IMR-90 (cell line): Measurements from ENCODE around the gene STRIP2. TPM values are rescaled to one million over a fixed set of nuclear protein-coding genes. Genes with fewer than 3 reads are reported as not detected.

Experiments used
- ATAC-seq: fragments of 200-7000 bp; cut with Tn5 transposase; 2 replicates; pipeline ENCODE4 v1.9.1; 2020; ENCODE audit warnings: low read depth, mild to moderate bottlenecking, moderate library complexity
- BruUV-seq: library from RNA; stranded (reverse); fragments of 400-500 nt; replicated peaks from 2 replicates; lab custom pipeline; 2021; lab: Mats Ljungman, UMichigan
- CTCF ChIA-PET: fragments of 300-600 bp; formaldehyde crosslinking; extraction: SDS; loops from one replicate; lab custom pipeline; 2021; ENCODE audit warnings: antibody characterized with exemption; lab: Yijun Ruan, JAX
- POLR2A ChIA-PET: fragments of 300-600 bp; sonication (Branson Sonifier 250); formaldehyde crosslinking; loops from one replicate; lab custom pipeline; 2022; ENCODE audit warnings: antibody characterized with exemption; ENCODE audit not compliant: unreplicated experiment; lab: Charles Lee
- DNase-seq: peaks from one replicate; pipeline ENCODE4 v3.0.0; 2013
- H2AFZ ChIP-seq: replicated peaks from 2 replicates; pipeline ENCODE3; 2013; ENCODE audit warnings: low read length, mild to moderate bottlenecking; ENCODE audit not compliant: poor library complexity
- H2AK5ac ChIP-seq: 2 replicates; pipeline ENCODE4 v1.6.1; 2013; ENCODE audit warnings: low read depth, low read length, inconsistent platforms
- H2AK9ac ChIP-seq: replicated peaks from 2 replicates; pipeline ENCODE3; 2013; ENCODE audit warnings: mild to moderate bottlenecking, low read depth, low read length, moderate library complexity; ENCODE audit not compliant: poor library complexity
- H2BK120ac ChIP-seq: 2 replicates; pipeline ENCODE4 v1.6.1; 2013; ENCODE audit warnings: low read depth, low read length, inconsistent platforms
- H2BK15ac ChIP-seq: 3 replicates; pipeline ENCODE4 v1.6.1; 2013; ENCODE audit warnings: low read depth, low read length, inconsistent platforms
- H2BK20ac ChIP-seq: 2 replicates; pipeline ENCODE4 v1.6.1; 2013; ENCODE audit warnings: low read depth, mild to moderate bottlenecking, inconsistent platforms, low read length, moderate library complexity
- H2BK5ac ChIP-seq: 2 replicates; pipeline ENCODE4 v1.6.1; 2013; ENCODE audit warnings: mild to moderate bottlenecking, low read depth, low read length, inconsistent platforms; ENCODE audit not compliant: poor library complexity, severe bottlenecking
- H3K14ac ChIP-seq: replicated peaks from 2 replicates; pipeline ENCODE4 v1.6.1; 2013; ENCODE audit warnings: low read depth, low read length, inconsistent platforms
- H3K18ac ChIP-seq: 2 replicates; pipeline ENCODE4 v1.6.1; 2013; ENCODE audit warnings: low read depth, low read length, control low read depth
- H3K23ac ChIP-seq: 2 replicates; pipeline ENCODE4 v1.6.1; 2013; ENCODE audit warnings: low read depth, low read length, inconsistent platforms
- H3K27ac ChIP-seq: 2 replicates; pipeline ENCODE4 v1.5.1; 2013; ENCODE audit warnings: mild to moderate bottlenecking, control low read depth, low read length; ENCODE audit not compliant: insufficient read depth
- H3K27me3 ChIP-seq: 2 replicates; pipeline ENCODE4 v1.6.1; 2013; ENCODE audit warnings: low read length; ENCODE audit not compliant: control insufficient read depth, insufficient read depth
- H3K36me3 ChIP-seq: 2 replicates; pipeline ENCODE4 v1.6.1; 2013; ENCODE audit warnings: low read length, mixed read lengths; ENCODE audit not compliant: control insufficient read depth, insufficient read depth
- H3K4ac ChIP-seq: 2 replicates; pipeline ENCODE4 v1.6.1; 2013; ENCODE audit warnings: low read depth, low read length, inconsistent platforms
- H3K4me1 ChIP-seq: 2 replicates; pipeline ENCODE4 v1.6.1; 2013; ENCODE audit warnings: low read length, mixed read lengths; ENCODE audit not compliant: control insufficient read depth, insufficient read depth
- H3K4me2 ChIP-seq: 2 replicates; pipeline ENCODE4 v1.6.1; 2013; ENCODE audit warnings: low read depth, mild to moderate bottlenecking, control low read depth, low read length, moderate library complexity
- H3K4me3 ChIP-seq: 2 replicates; pipeline ENCODE4 v1.5.1; 2013; ENCODE audit warnings: low read depth, mild to moderate bottlenecking, control low read depth, low read length, moderate library complexity; ENCODE audit not compliant: insufficient read depth
- H3K56ac ChIP-seq: 2 replicates; pipeline ENCODE4 v1.6.1; 2013; ENCODE audit warnings: low read length, inconsistent platforms; ENCODE audit not compliant: insufficient read depth; ENCODE audit errors: extremely low read depth
- H3K79me1 ChIP-seq, 2 experiments: 2 replicates each; pipeline ENCODE4 v1.6.1; 2013; ENCODE audit warnings: low read length in 2 of 2, inconsistent platforms in 1 of 2, low read depth in 1 of 2
- H3K9ac ChIP-seq: 2 replicates; pipeline ENCODE4 v1.6.1; 2013; ENCODE audit warnings: low read depth, low read length, control low read depth
- H3K9me1 ChIP-seq: 2 replicates; pipeline ENCODE4 v1.6.1; 2013; ENCODE audit warnings: low read length, inconsistent platforms; ENCODE audit not compliant: insufficient read depth
- H3K9me3 ChIP-seq: 2 replicates; pipeline ENCODE4 v1.6.1; 2013; ENCODE audit warnings: low read length; ENCODE audit not compliant: control insufficient read depth, insufficient read depth
- H4K20me1 ChIP-seq: 2 replicates; pipeline ENCODE4 v1.6.1; 2013; ENCODE audit warnings: low read length, inconsistent platforms; ENCODE audit not compliant: insufficient read depth
- H4K5ac ChIP-seq: 2 replicates; pipeline ENCODE4 v1.6.1; 2013; ENCODE audit warnings: mild to moderate bottlenecking, low read depth, low read length, control low read depth
- H4K8ac ChIP-seq, 2 experiments: 2 replicates each; pipeline ENCODE4 v1.6.1; 2013; ENCODE audit warnings: low read depth in 2 of 2, low read length in 2 of 2, control low read depth in 1 of 2, inconsistent platforms in 1 of 2
- H4K91ac ChIP-seq: 2 replicates; pipeline ENCODE4 v1.6.1; 2013; ENCODE audit warnings: low read depth, low read length, inconsistent platforms; ENCODE audit not compliant: insufficient read depth
- BHLHE40 ChIP-seq: fragments of 150-350 bp; IDR thresholded peaks from 2 replicates; pipeline ENCODE4 v1.6.1; 2016; ENCODE audit warnings: mild to moderate bottlenecking, low read depth, low read length
- CEBPB ChIP-seq: IDR thresholded peaks from 2 replicates; pipeline ENCODE4 v1.6.1; 2012; ENCODE audit warnings: low read depth, low read length, improper control_type of control experiment
- CHD1 ChIP-seq: IDR thresholded peaks from 2 replicates; pipeline ENCODE4 v1.6.1; 2012; ENCODE audit warnings: low read depth, low read length, improper control_type of control experiment
- CTCF ChIP-seq: conservative IDR thresholded peaks from 2 replicates; pipeline ENCODE4 v1.5.1; 2012; ENCODE audit warnings: mild to moderate bottlenecking, low read depth, low read length, improper control_type of control experiment
- ELK1 ChIP-seq: fragments of 150-350 bp; IDR thresholded peaks from 2 replicates; pipeline ENCODE4 v1.6.1; 2016; ENCODE audit warnings: low read depth, mild to moderate bottlenecking, low read length, moderate library complexity, borderline replicate concordance
- FOS ChIP-seq: fragments of 150-350 bp; IDR thresholded peaks from 2 replicates; pipeline ENCODE4 v1.6.1; 2016; ENCODE audit warnings: low read depth, low read length
- MAFK ChIP-seq: IDR thresholded peaks from 2 replicates; pipeline ENCODE4 v1.6.1; 2012; ENCODE audit warnings: low read depth, low read length, improper control_type of control experiment
- MAZ ChIP-seq: IDR thresholded peaks from 2 replicates; pipeline ENCODE4 v1.6.1; 2012; ENCODE audit warnings: low read depth, mild to moderate bottlenecking, low read length, improper control_type of control experiment, moderate library complexity, borderline replicate concordance
- MXI1 ChIP-seq: IDR thresholded peaks from 2 replicates; pipeline ENCODE4 v1.6.1; 2012; ENCODE audit warnings: low read depth, mild to moderate bottlenecking, low read length, moderate library complexity, borderline replicate concordance
- NFE2L2 ChIP-seq: fragments of 150-350 bp; IDR thresholded peaks from 2 replicates; pipeline ENCODE4 v1.6.1; 2016; ENCODE audit warnings: low read depth, mild to moderate bottlenecking, low read length
- POLR2A ChIP-seq: IDR thresholded peaks from 2 replicates; pipeline ENCODE4 v1.6.1; 2012; ENCODE audit warnings: mild to moderate bottlenecking, low read depth, low read length
- RCOR1 ChIP-seq: IDR thresholded peaks from 2 replicates; pipeline ENCODE4 v1.6.1; 2012; ENCODE audit warnings: mild to moderate bottlenecking, low read length, improper control_type of control experiment; ENCODE audit not compliant: insufficient replicate concordance
- RFX5 ChIP-seq: IDR thresholded peaks from 2 replicates; pipeline ENCODE4 v1.8.0; 2012; ENCODE audit warnings: low read depth, mild to moderate bottlenecking, low read length, moderate library complexity
- SMC3 ChIP-seq: fragments of 150-350 bp; IDR thresholded peaks from 2 replicates; pipeline ENCODE4 v1.6.1; 2016; ENCODE audit warnings: low read depth, mild to moderate bottlenecking, antibody characterized with exemption, low read length, moderate library complexity
- USF2 ChIP-seq: fragments of 150-350 bp; IDR thresholded peaks from 2 replicates; pipeline ENCODE4 v1.6.1; 2017; ENCODE audit warnings: mild to moderate bottlenecking, antibody characterized with exemption, low read length, low read depth
- WGBS, 2 experiments: methylation state at CpG; one replicate each; pipeline versions ENCODE4 v1.1.5 to v1.1.7; 2013; ENCODE audit warnings: missing lambda C conversion rate in 2 of 2; ENCODE audit not compliant: insufficient read length in 1 of 2; ENCODE audit errors: extremely low coverage in 2 of 2; 5-methylcytosine and 5-hydroxymethylcytosine counted together
- dilution Hi-C: fragments of 300-500 bp; cut with HindIII; formaldehyde crosslinking; loops from one replicate; pipeline ENCODE4 v1.14.3; 2018; ENCODE audit warnings: low sequenced_read_pairs; ENCODE audit not compliant: unreplicated experiment
- in situ Hi-C: fragments of 300-500 bp; cut with MboI; formaldehyde crosslinking; loops from 3 replicates; pipeline ENCODE4 v1.14.3; 2019; ENCODE audit warnings: low sequenced_read_pairs, inconsistent platforms, mixed read lengths
- intact Hi-C: fragments of 100-400 bp; cut with micrococcal nuclease; formaldehyde crosslinking; loops from 2 replicates; pipeline ENCODE4 v1.10.0; 2022
- polyA plus RNA-seq, 3 experiments: library from polyadenylated mRNA; depleted of rRNA; stranded (reverse); fragments of >200 nt; gene quantifications; 2 replicates each; pipeline ENCODE4 v1.2.3, GENCODE V29; 2012; ENCODE audit warnings: low replicate concordance in 1 of 3
- total RNA-seq: library from RNA; depleted of rRNA; stranded (reverse); fragments of >200 nt; gene quantifications from 2 replicates; pipeline ENCODE4 v1.2.3, GENCODE V29; 2012

STRIP2 gene
- total and polyA plus RNA-seq, 2 of the 4 experiments (the other 2 are of a cell fraction) = 1.8 to 3.0 TPM

GRCh38 chr7:129437190-129437589 lies 3.0 kb downstream of the STRIP2 start:
- in situ Hi-C loops = no loop called here
- Histone ChIP-seq H3K56ac (no peak overlapping the region), H3K9me3 (no peaks in the 10 kb centered on the region), H3K27ac (no peak overlapping the region), H2BK20ac (no peak overlapping the region), H2BK5ac (no peak overlapping the region), H3K18ac (no peak overlapping the region), H4K8ac (no peak overlapping the region), H3K14ac (no peak overlapping the region), H3K4me3 (no peak overlapping the region), H3K79me1 (peaks cover 0 to 9% of the 10 kb centered on the region in 2 experiments; a peak in 1 of 4 replicates), H2AK9ac (no peak overlapping the region), H3K36me3 (no peaks in the 10 kb centered on the region), H3K9ac (no peak overlapping the region), H3K4ac (no peak overlapping the region), H2AK5ac (no peak overlapping the region), H2BK120ac (no peak overlapping the region), H2BK15ac (no peak overlapping the region), H4K91ac (no peak overlapping the region), H3K9me1 (no peaks in the 10 kb centered on the region), H2AFZ (no peak overlapping the region), H3K27me3 (peaks cover 6% of the 10 kb centered on the region; the same call in 1 of the 2 replicates), H4K20me1 (no peaks in the 10 kb centered on the region), H3K4me2 (no peak overlapping the region), H4K5ac (no peak overlapping the region), H3K23ac (no peak overlapping the region), H3K4me1 (peaks cover 2% of the 10 kb centered on the region; the same call in 1 of the 2 replicates)
- no peak for DNase-seq
- intact Hi-C loops = no loop called here
- BruUV-seq = no TSS peak
- POLR2A ChIA-PET = no interaction called here
- no peak for TF ChIP-seq CHD1
- no peak for TF ChIP-seq NFE2L2
- TF ChIP-seq SMC3 = no peak
- no peak for TF ChIP-seq BHLHE40
- TF ChIP-seq CTCF = no peak
- TF ChIP-seq RCOR1 = no peak
- no peak for TF ChIP-seq RFX5
- TF ChIP-seq MAZ = no peak
- no peak for TF ChIP-seq FOS
- no peak for TF ChIP-seq MXI1
- TF ChIP-seq MAFK = no peak
- TF ChIP-seq CEBPB = no peak
- no peak for TF ChIP-seq USF2
- TF ChIP-seq POLR2A = no peak
- TF ChIP-seq ELK1 = no peak
- CTCF ChIA-PET = interaction anchor here (1.0 kb wide), 1 partner anchor 12 kb away, joined by 3 read pairs; no protein-coding TSS in a partner anchor
- ATAC-seq = no peak
- dilution Hi-C loops = no loop called here
- WGBS, 2 experiments = no CpG with 5 or more reads among the region's 5 CpGs
